H1 (cell line): ENCODE results near the gene CLEC16A. TPM values are rescaled to one million over a fixed set of nuclear protein-coding genes. Genes with fewer than 3 reads are reported as not detected.
A peak's percentile ranks its signal among the peaks of the same experiment; 100 is the strongest.

Source experiments
- CTCF ChIA-PET: fragments of 300-600 bp; sonication (Branson Sonifier 250); formaldehyde crosslinking; loops from one replicate; lab custom pipeline; 2021; ENCODE audit not compliant: partially characterized antibody; lab: Charles Lee
- POLR2A ChIA-PET: fragments of 300-600 bp; sonication (Branson Sonifier 250); formaldehyde crosslinking; loops from one replicate; lab custom pipeline; 2021; ENCODE audit warnings: inconsistent platforms; ENCODE audit not compliant: partially characterized antibody; lab: Charles Lee
- DNase-seq, 2 experiments: peaks; one replicate each; pipeline versions ENCODE4 v3.0.0 to v3.0.0-alpha.2; 2010 to 2022; ENCODE audit warnings: low spot score in 2 of 2, low read depth in 1 of 2, mixed read lengths in 1 of 2
- FAIRE-seq: peaks from 2 replicates; lab custom pipeline; 2011; peaks lifted over from hg19 to GRCh38; lab: Jason Lieb, UNC
- H2AFZ ChIP-seq: 2 replicates; pipeline ENCODE4 v1.8.1; 2012; ENCODE audit warnings: low read length, inconsistent platforms
- H2AK5ac ChIP-seq: 2 replicates; pipeline ENCODE4 v1.6.1; 2013; ENCODE audit warnings: low read depth, low read length
- H2BK120ac ChIP-seq: replicated peaks from 2 replicates; pipeline ENCODE3; 2013; ENCODE audit warnings: low read depth, low read length, inconsistent platforms
- H2BK12ac ChIP-seq: 2 replicates; pipeline ENCODE4 v1.6.1; 2013; ENCODE audit warnings: low read depth, low read length
- H2BK15ac ChIP-seq: 2 replicates; pipeline ENCODE4 v1.6.1; 2013; ENCODE audit warnings: low read length
- H2BK20ac ChIP-seq: 2 replicates; pipeline ENCODE4 v1.6.1; 2013; ENCODE audit warnings: low read length
- H2BK5ac ChIP-seq: 2 replicates; pipeline ENCODE4 v1.6.1; 2013; ENCODE audit warnings: low read depth, low read length
- H3K14ac ChIP-seq: 2 replicates; pipeline ENCODE4 v1.6.1; 2013; ENCODE audit warnings: inconsistent platforms; ENCODE audit not compliant: insufficient read length
- H3K18ac ChIP-seq: 2 replicates; pipeline ENCODE4 v1.6.1; 2013; ENCODE audit warnings: low read length; ENCODE audit errors: extremely low read depth
- H3K23ac ChIP-seq: 2 replicates; pipeline ENCODE4 v1.6.1; 2013; ENCODE audit warnings: inconsistent platforms; ENCODE audit not compliant: insufficient read length
- H3K23me2 ChIP-seq: 2 replicates; pipeline ENCODE4 v1.6.1; 2013; ENCODE audit warnings: low read depth, low read length
- H3K27ac ChIP-seq: 2 replicates; pipeline ENCODE4 v1.6.1; 2011; ENCODE audit warnings: low read depth, low read length, inconsistent platforms
- H3K27me3 ChIP-seq, 4 experiments: replicated peaks in 1 of 4; 1 replicate in 1 of 4; 2 replicates in 3 of 4; pipeline versions ENCODE4 v1.6.1 to v1.8.1; 2011 to 2013; ENCODE audit warnings: low read length in 3 of 4, mild to moderate bottlenecking in 3 of 4, inconsistent platforms in 2 of 4, mixed read lengths in 2 of 4, moderate library complexity in 1 of 4; ENCODE audit not compliant: control insufficient read depth in 3 of 4, insufficient read depth in 3 of 4; ENCODE audit errors: extremely low read depth in 1 of 4
- H3K36me3 ChIP-seq, 4 experiments: 2 replicates each; pipeline versions ENCODE4 v1.6.1 to v1.8.1; 2011 to 2013; ENCODE audit warnings: mild to moderate bottlenecking in 4 of 4, low read length in 3 of 4, moderate library complexity in 2 of 4, control low read depth in 1 of 4, inconsistent platforms in 1 of 4; ENCODE audit not compliant: insufficient read depth in 4 of 4, control insufficient read depth in 2 of 4
- H3K4ac ChIP-seq: replicated peaks from 2 replicates; pipeline ENCODE3; 2013; ENCODE audit warnings: low read length, low read depth, mixed read lengths, inconsistent platforms; ENCODE audit not compliant: insufficient read length
- H3K4me1 ChIP-seq, 4 experiments: replicated peaks in 1 of 4; 1 replicate in 1 of 4; 2 replicates in 3 of 4; pipeline versions ENCODE4 v1.6.1 to v1.8.1; 2011 to 2013; ENCODE audit warnings: low read length in 3 of 4, inconsistent platforms in 2 of 4, mixed read lengths in 1 of 4; ENCODE audit not compliant: insufficient read depth in 4 of 4, control insufficient read depth in 3 of 4
- H3K4me2 ChIP-seq, 2 experiments: 2 replicates each; pipeline versions ENCODE4 v1.6.1 to v1.8.1; 2011 to 2013; ENCODE audit warnings: low read depth in 2 of 2, low read length in 2 of 2, control low read depth in 1 of 2, inconsistent platforms in 1 of 2, mild to moderate bottlenecking in 1 of 2; ENCODE audit not compliant: insufficient read depth in 1 of 2
- H3K4me3 ChIP-seq, 4 experiments: fragments of 200-600, 300-600 bp in 1 of 4; sonication (generic), shearing (Covaris generic), sonication (Bioruptor Twin) in 1 of 4; 2 replicates each; pipeline versions ENCODE4 v1.5.1 to v1.8.1; 2011 to 2016; ENCODE audit warnings: low read length in 4 of 4, low read depth in 3 of 4, control low read depth in 2 of 4, inconsistent platforms in 2 of 4, mild to moderate bottlenecking in 2 of 4, mixed read lengths in 1 of 4, moderate library complexity in 1 of 4; ENCODE audit not compliant: insufficient read depth in 2 of 4; ENCODE audit errors: extremely low read depth in 1 of 4
- H3K56ac ChIP-seq: replicated peaks from 2 replicates; pipeline ENCODE3; 2013; ENCODE audit warnings: low read depth, mild to moderate bottlenecking, mixed read lengths, low read length, inconsistent platforms; ENCODE audit not compliant: insufficient read length
- H3K79me1 ChIP-seq: 2 replicates; pipeline ENCODE4 v1.6.1; 2013; ENCODE audit warnings: low read depth, low read length, control low read depth
- H3K79me2 ChIP-seq, 2 experiments: 2 replicates each; pipeline versions ENCODE4 v1.6.1 to v1.8.1; 2012 to 2013; ENCODE audit warnings: low read length in 2 of 2, mild to moderate bottlenecking in 2 of 2, inconsistent platforms in 1 of 2; ENCODE audit not compliant: insufficient read depth in 2 of 2, control insufficient read depth in 1 of 2
- H3K9ac ChIP-seq, 4 experiments: replicated peaks in 1 of 4; 1 replicate in 1 of 4; 2 replicates in 3 of 4; pipeline versions ENCODE4 v1.6.1 to v1.8.1; 2011 to 2013; ENCODE audit warnings: low read depth in 3 of 4, low read length in 3 of 4, control low read depth in 2 of 4, mild to moderate bottlenecking in 2 of 4, moderate library complexity in 2 of 4, inconsistent platforms in 1 of 4; ENCODE audit errors: extremely low read depth in 1 of 4
- H3K9me3 ChIP-seq, 2 experiments: 2 replicates each; pipeline versions ENCODE4 v1.6.1 to v1.8.1; 2012 to 2013; ENCODE audit warnings: mild to moderate bottlenecking in 2 of 2, moderate library complexity in 2 of 2, control low read depth in 1 of 2, inconsistent platforms in 1 of 2, low read depth in 1 of 2, low read length in 1 of 2, mixed read lengths in 1 of 2; ENCODE audit not compliant: insufficient read depth in 2 of 2
- H4K20me1 ChIP-seq, 2 experiments: replicated peaks in 1 of 2; 2 replicates each; pipeline versions ENCODE3 to v1.8.1; 2011 to 2013; ENCODE audit warnings: inconsistent platforms in 2 of 2, low read length in 2 of 2, mild to moderate bottlenecking in 1 of 2; ENCODE audit not compliant: insufficient read depth in 2 of 2, control insufficient read depth in 1 of 2
- H4K5ac ChIP-seq: 2 replicates; pipeline ENCODE4 v1.6.1; 2013; ENCODE audit warnings: low read length, low read depth, mixed read lengths, inconsistent platforms; ENCODE audit not compliant: insufficient read length
- H4K8ac ChIP-seq: 2 replicates; pipeline ENCODE4 v1.8.0; 2013; ENCODE audit warnings: mild to moderate bottlenecking, moderate library complexity, low read length, inconsistent platforms; ENCODE audit not compliant: insufficient read depth; ENCODE audit errors: extremely low read depth
- H4K91ac ChIP-seq: replicated peaks from 2 replicates; pipeline ENCODE3; 2013; ENCODE audit warnings: low read length, mixed read lengths, inconsistent platforms; ENCODE audit not compliant: insufficient read length
- CBX8 ChIP-seq: fragments of 300-800, 300-1000 bp; sonication (generic); IDR thresholded peaks from 2 replicates; pipeline ENCODE4 v1.7.1; 2016; ENCODE audit warnings: low read depth, low read length, borderline replicate concordance
- CHD1 ChIP-seq: IDR thresholded peaks from 2 replicates; pipeline ENCODE4 v1.6.1; 2012; ENCODE audit warnings: low read depth, low read length, improper control_type of control experiment
- E2F6 ChIP-seq: IDR thresholded peaks from 2 replicates; pipeline ENCODE4 v1.6.1; 2012; ENCODE audit warnings: inconsistent platforms
- JUND ChIP-seq: IDR thresholded peaks from 2 replicates; pipeline ENCODE4 v1.6.1; 2011; ENCODE audit warnings: mild to moderate bottlenecking, improper control_type of control experiment, low read length
- KDM1A ChIP-seq: fragments of 200-600, 300-600 bp; sonication (generic); IDR thresholded peaks from 2 replicates; pipeline ENCODE4 v1.7.1; 2016; ENCODE audit warnings: mild to moderate bottlenecking, low read length, borderline replicate concordance
- MAX ChIP-seq: IDR thresholded peaks from 2 replicates; pipeline ENCODE4 v1.6.1; 2012; ENCODE audit warnings: inconsistent platforms
- POLR2AphosphoS5 ChIP-seq: IDR thresholded peaks from 2 replicates; pipeline ENCODE4 v1.6.1; 2011; ENCODE audit warnings: low read depth, low read length
- RXRA ChIP-seq: IDR thresholded peaks from 2 replicates; pipeline ENCODE4 v1.6.1; 2011; ENCODE audit warnings: low read depth, mild to moderate bottlenecking, low read length, moderate library complexity; ENCODE audit not compliant: insufficient read depth
- SAP30 ChIP-seq: fragments of 300-600 bp; sonication (generic); IDR thresholded peaks from 2 replicates; pipeline ENCODE4 v1.7.1; 2012; ENCODE audit warnings: low read length, moderate library complexity, mild to moderate bottlenecking, inconsistent platforms; ENCODE audit not compliant: insufficient read depth, insufficient replicate concordance
- SIX5 ChIP-seq: IDR thresholded peaks from 2 replicates; pipeline ENCODE4 v1.6.1; 2011; ENCODE audit warnings: mild to moderate bottlenecking, low read depth, low read length
- YY1 ChIP-seq: IDR thresholded peaks from 2 replicates; pipeline ENCODE4 v1.6.1; 2011; ENCODE audit warnings: low read depth, mild to moderate bottlenecking, low read length
- ZNF274 ChIP-seq: IDR thresholded peaks from 2 replicates; pipeline ENCODE4 v1.7.0; 2012; ENCODE audit warnings: low read length, borderline replicate concordance; ENCODE audit errors: extremely low read depth
- WGBS, 2 experiments: shearing (Covaris generic) in 1 of 2; methylation state at CpG; one replicate each; pipeline versions ENCODE4 v1.1.6 to v1.1.7; 2013 to 2015; ENCODE audit warnings: low lambda C conversion rate in 2 of 2, mixed read lengths in 2 of 2, inconsistent platforms in 1 of 2, low coverage in 1 of 2, missing lambda C conversion rate in 1 of 2; ENCODE audit not compliant: insufficient replicate concordance in 2 of 2, insufficient coverage in 1 of 2, insufficient read length in 1 of 2; ENCODE audit errors: extremely low coverage in 1 of 2, missing lambda C conversion rate in 1 of 2; 5-methylcytosine and 5-hydroxymethylcytosine counted together
- polyA plus RNA-seq, 7 experiments: library from polyadenylated mRNA; depleted of rRNA in 3 of 7; stranded (reverse) in 5 of 7; unstranded in 2 of 7; fragments of >200 nt in 5 of 7; fragments of 200-250 nt in 2 of 7; gene quantifications; 1 replicate in 5 of 7; 2 replicates in 1 of 7; 4 replicates in 1 of 7; pipeline versions ENCODE4 v1.2.1 to v1.2.3, GENCODE V29; 2011 to 2013; ENCODE audit warnings: missing spikeins in 2 of 7, mixed read lengths in 2 of 7
- total RNA-seq: library from RNA; stranded (reverse); fragmentation: NEBNext Ultra II Directional; extraction: Animal tissue kit (Norgen Biotek cat#: 25700); gene quantifications from 2 replicates; pipeline ENCODE4 v1.2.1, GENCODE V29; 2021

The CLEC16A gene
- total and polyA plus RNA-seq, 2 of the 8 experiments (the other 6 are each of a cell fraction or from before 2014, with no cell fraction given) = 7.6 to 19.3 TPM

GRCh38 chr16:11164482-11165270, 220.3 kb downstream of the CLEC16A start:
- Histone ChIP-seq H3K4ac (no peak overlapping the region), H3K23ac (no peak overlapping the region), H3K9me3 (no peaks in the 10 kb centered on the region), H3K4me1 (no peaks in the 10 kb centered on the region; a peak in 1 of 7 replicates), H3K4me3 (no peak overlapping the region), H4K20me1 (no peaks in the 10 kb centered on the region), H3K27me3 (no peaks in the 10 kb centered on the region), H3K9ac (no peak overlapping the region), H2AK5ac (no peak overlapping the region), H3K4me2 (no peak overlapping the region), H2BK15ac (no peak overlapping the region), H4K5ac (no peak overlapping the region), H3K79me2 (no peaks in the 10 kb centered on the region), H3K18ac (no peak overlapping the region), H3K36me3 (no peaks in the 10 kb centered on the region), H3K79me1 (no peaks in the 10 kb centered on the region; the same call in 1 of the 2 replicates), H2AFZ (no peak overlapping the region), H2BK5ac (peak overlapping the region; percentile 38; the same call in 1 of the 2 replicates), H4K8ac (peak overlapping the region; percentile 30; the same call in 1 of the 2 replicates), H2BK120ac (no peak overlapping the region), H4K91ac (no peak overlapping the region), H3K14ac (no peak overlapping the region), H3K23me2 (no peaks in the 10 kb centered on the region), H3K56ac (no peak overlapping the region), H3K27ac (peak overlapping the region; percentile 44; the same call in 1 of the 2 replicates), H2BK20ac (no peak overlapping the region), H2BK12ac (no peak overlapping the region)
- ChIA-PET CTCF (interaction anchor here (0.6 to 1.4 kb wide), 7 partner anchors 8 to 193 kb away, joined by 3 to 4 read pairs (median 3); no protein-coding TSS in a partner anchor), POLR2A (no interaction called here)
- no peak for DNase-seq
- FAIRE-seq = no peak
- WGBS, 2 experiments = 80% methylated on average over 14 of the region's 14 CpGs; no CpG with 5 or more reads in 1 of the 2 experiments
- TF ChIP-seq CBX8 = no peak
- no peak for TF ChIP-seq E2F6
- no peak for TF ChIP-seq YY1
- no peak for TF ChIP-seq SAP30
- TF ChIP-seq MAX = no peak
- no peak for TF ChIP-seq SIX5
- TF ChIP-seq RXRA = no peak
- TF ChIP-seq POLR2AphosphoS5 = no peak
- no peak for TF ChIP-seq JUND
- TF ChIP-seq CHD1 = no peak
- no peak for TF ChIP-seq KDM1A
- no peak for TF ChIP-seq ZNF274
